H1 (cell line): ENCODE results near the gene NDUFA13. TPM values are rescaled to one million over a fixed set of nuclear protein-coding genes. Genes with fewer than 3 reads are reported as not detected.
"Not testable (repeated sequence)": the region's sequence is repeated elsewhere in the genome, so short reads cannot be mapped to it uniquely, and the experiment has no call there.

Experiments
- CTCF ChIA-PET: fragments of 300-600 bp; sonication (Branson Sonifier 250); formaldehyde crosslinking; loops from one replicate; lab custom pipeline; 2021; ENCODE audit not compliant: partially characterized antibody; lab: Charles Lee
- POLR2A ChIA-PET: fragments of 300-600 bp; sonication (Branson Sonifier 250); formaldehyde crosslinking; loops from one replicate; lab custom pipeline; 2021; ENCODE audit warnings: inconsistent platforms; ENCODE audit not compliant: partially characterized antibody; lab: Charles Lee
- DNase-seq, 2 experiments: peaks; one replicate each; pipeline versions ENCODE4 v3.0.0 to v3.0.0-alpha.2; 2010 to 2022; ENCODE audit warnings: low spot score in 2 of 2, low read depth in 1 of 2, mixed read lengths in 1 of 2
- FAIRE-seq: peaks from 2 replicates; lab custom pipeline; 2011; peaks lifted over from hg19 to GRCh38; lab: Jason Lieb, UNC
- H2AFZ ChIP-seq: 2 replicates; pipeline ENCODE4 v1.8.1; 2012; ENCODE audit warnings: low read length, inconsistent platforms
- H2AK5ac ChIP-seq: 2 replicates; pipeline ENCODE4 v1.6.1; 2013; ENCODE audit warnings: low read depth, low read length
- H2BK120ac ChIP-seq: replicated peaks from 2 replicates; pipeline ENCODE3; 2013; ENCODE audit warnings: low read depth, low read length, inconsistent platforms
- H2BK12ac ChIP-seq: 2 replicates; pipeline ENCODE4 v1.6.1; 2013; ENCODE audit warnings: low read depth, low read length
- H2BK15ac ChIP-seq: 2 replicates; pipeline ENCODE4 v1.6.1; 2013; ENCODE audit warnings: low read length
- H2BK20ac ChIP-seq: 2 replicates; pipeline ENCODE4 v1.6.1; 2013; ENCODE audit warnings: low read length
- H2BK5ac ChIP-seq: 2 replicates; pipeline ENCODE4 v1.6.1; 2013; ENCODE audit warnings: low read depth, low read length
- H3K14ac ChIP-seq: 2 replicates; pipeline ENCODE4 v1.6.1; 2013; ENCODE audit warnings: inconsistent platforms; ENCODE audit not compliant: insufficient read length
- H3K18ac ChIP-seq: 2 replicates; pipeline ENCODE4 v1.6.1; 2013; ENCODE audit warnings: low read length; ENCODE audit errors: extremely low read depth
- H3K23ac ChIP-seq: 2 replicates; pipeline ENCODE4 v1.6.1; 2013; ENCODE audit warnings: inconsistent platforms; ENCODE audit not compliant: insufficient read length
- H3K23me2 ChIP-seq: 2 replicates; pipeline ENCODE4 v1.6.1; 2013; ENCODE audit warnings: low read depth, low read length
- H3K27ac ChIP-seq: 2 replicates; pipeline ENCODE4 v1.6.1; 2011; ENCODE audit warnings: low read depth, low read length, inconsistent platforms
- H3K27me3 ChIP-seq, 4 experiments: replicated peaks in 1 of 4; 1 replicate in 1 of 4; 2 replicates in 3 of 4; pipeline versions ENCODE4 v1.6.1 to v1.8.1; 2011 to 2013; ENCODE audit warnings: low read length in 3 of 4, mild to moderate bottlenecking in 3 of 4, inconsistent platforms in 2 of 4, mixed read lengths in 2 of 4, moderate library complexity in 1 of 4; ENCODE audit not compliant: control insufficient read depth in 3 of 4, insufficient read depth in 3 of 4; ENCODE audit errors: extremely low read depth in 1 of 4
- H3K36me3 ChIP-seq, 4 experiments: 2 replicates each; pipeline versions ENCODE4 v1.6.1 to v1.8.1; 2011 to 2013; ENCODE audit warnings: mild to moderate bottlenecking in 4 of 4, low read length in 3 of 4, moderate library complexity in 2 of 4, control low read depth in 1 of 4, inconsistent platforms in 1 of 4; ENCODE audit not compliant: insufficient read depth in 4 of 4, control insufficient read depth in 2 of 4
- H3K4ac ChIP-seq: replicated peaks from 2 replicates; pipeline ENCODE3; 2013; ENCODE audit warnings: low read length, low read depth, mixed read lengths, inconsistent platforms; ENCODE audit not compliant: insufficient read length
- H3K4me1 ChIP-seq, 4 experiments: replicated peaks in 1 of 4; 1 replicate in 1 of 4; 2 replicates in 3 of 4; pipeline versions ENCODE4 v1.6.1 to v1.8.1; 2011 to 2013; ENCODE audit warnings: low read length in 3 of 4, inconsistent platforms in 2 of 4, mixed read lengths in 1 of 4; ENCODE audit not compliant: insufficient read depth in 4 of 4, control insufficient read depth in 3 of 4
- H3K4me2 ChIP-seq, 2 experiments: 2 replicates each; pipeline versions ENCODE4 v1.6.1 to v1.8.1; 2011 to 2013; ENCODE audit warnings: low read depth in 2 of 2, low read length in 2 of 2, control low read depth in 1 of 2, inconsistent platforms in 1 of 2, mild to moderate bottlenecking in 1 of 2; ENCODE audit not compliant: insufficient read depth in 1 of 2
- H3K4me3 ChIP-seq, 4 experiments: fragments of 200-600, 300-600 bp in 1 of 4; sonication (generic), shearing (Covaris generic), sonication (Bioruptor Twin) in 1 of 4; 2 replicates each; pipeline versions ENCODE4 v1.5.1 to v1.8.1; 2011 to 2016; ENCODE audit warnings: low read length in 4 of 4, low read depth in 3 of 4, control low read depth in 2 of 4, inconsistent platforms in 2 of 4, mild to moderate bottlenecking in 2 of 4, mixed read lengths in 1 of 4, moderate library complexity in 1 of 4; ENCODE audit not compliant: insufficient read depth in 2 of 4; ENCODE audit errors: extremely low read depth in 1 of 4
- H3K56ac ChIP-seq: replicated peaks from 2 replicates; pipeline ENCODE3; 2013; ENCODE audit warnings: low read depth, mild to moderate bottlenecking, mixed read lengths, low read length, inconsistent platforms; ENCODE audit not compliant: insufficient read length
- H3K79me1 ChIP-seq: 2 replicates; pipeline ENCODE4 v1.6.1; 2013; ENCODE audit warnings: low read depth, low read length, control low read depth
- H3K79me2 ChIP-seq, 2 experiments: 2 replicates each; pipeline versions ENCODE4 v1.6.1 to v1.8.1; 2012 to 2013; ENCODE audit warnings: low read length in 2 of 2, mild to moderate bottlenecking in 2 of 2, inconsistent platforms in 1 of 2; ENCODE audit not compliant: insufficient read depth in 2 of 2, control insufficient read depth in 1 of 2
- H3K9ac ChIP-seq, 4 experiments: replicated peaks in 1 of 4; 1 replicate in 1 of 4; 2 replicates in 3 of 4; pipeline versions ENCODE4 v1.6.1 to v1.8.1; 2011 to 2013; ENCODE audit warnings: low read depth in 3 of 4, low read length in 3 of 4, control low read depth in 2 of 4, mild to moderate bottlenecking in 2 of 4, moderate library complexity in 2 of 4, inconsistent platforms in 1 of 4; ENCODE audit errors: extremely low read depth in 1 of 4
- H3K9me3 ChIP-seq, 2 experiments: 2 replicates each; pipeline versions ENCODE4 v1.6.1 to v1.8.1; 2012 to 2013; ENCODE audit warnings: mild to moderate bottlenecking in 2 of 2, moderate library complexity in 2 of 2, control low read depth in 1 of 2, inconsistent platforms in 1 of 2, low read depth in 1 of 2, low read length in 1 of 2, mixed read lengths in 1 of 2; ENCODE audit not compliant: insufficient read depth in 2 of 2
- H4K20me1 ChIP-seq, 2 experiments: replicated peaks in 1 of 2; 2 replicates each; pipeline versions ENCODE3 to v1.8.1; 2011 to 2013; ENCODE audit warnings: inconsistent platforms in 2 of 2, low read length in 2 of 2, mild to moderate bottlenecking in 1 of 2; ENCODE audit not compliant: insufficient read depth in 2 of 2, control insufficient read depth in 1 of 2
- H4K5ac ChIP-seq: 2 replicates; pipeline ENCODE4 v1.6.1; 2013; ENCODE audit warnings: low read length, low read depth, mixed read lengths, inconsistent platforms; ENCODE audit not compliant: insufficient read length
- H4K8ac ChIP-seq: 2 replicates; pipeline ENCODE4 v1.8.0; 2013; ENCODE audit warnings: mild to moderate bottlenecking, moderate library complexity, low read length, inconsistent platforms; ENCODE audit not compliant: insufficient read depth; ENCODE audit errors: extremely low read depth
- H4K91ac ChIP-seq: replicated peaks from 2 replicates; pipeline ENCODE3; 2013; ENCODE audit warnings: low read length, mixed read lengths, inconsistent platforms; ENCODE audit not compliant: insufficient read length
- WGBS, 2 experiments: shearing (Covaris generic) in 1 of 2; methylation state at CpG; one replicate each; pipeline versions ENCODE4 v1.1.6 to v1.1.7; 2013 to 2015; ENCODE audit warnings: low lambda C conversion rate in 2 of 2, mixed read lengths in 2 of 2, inconsistent platforms in 1 of 2, low coverage in 1 of 2, missing lambda C conversion rate in 1 of 2; ENCODE audit not compliant: insufficient replicate concordance in 2 of 2, insufficient coverage in 1 of 2, insufficient read length in 1 of 2; ENCODE audit errors: extremely low coverage in 1 of 2, missing lambda C conversion rate in 1 of 2; 5-methylcytosine and 5-hydroxymethylcytosine counted together
- polyA plus RNA-seq, 7 experiments: library from polyadenylated mRNA; depleted of rRNA in 3 of 7; stranded (reverse) in 5 of 7; unstranded in 2 of 7; fragments of >200 nt in 5 of 7; fragments of 200-250 nt in 2 of 7; gene quantifications; 1 replicate in 5 of 7; 2 replicates in 1 of 7; 4 replicates in 1 of 7; pipeline versions ENCODE4 v1.2.1 to v1.2.3, GENCODE V29; 2011 to 2013; ENCODE audit warnings: missing spikeins in 2 of 7, mixed read lengths in 2 of 7
- total RNA-seq: library from RNA; stranded (reverse); fragmentation: NEBNext Ultra II Directional; extraction: Animal tissue kit (Norgen Biotek cat#: 25700); gene quantifications from 2 replicates; pipeline ENCODE4 v1.2.1, GENCODE V29; 2021

The NDUFA13 gene
- total and polyA plus RNA-seq, 2 of the 8 experiments (the other 6 are each of a cell fraction or from before 2014, with no cell fraction given): 413 to 1,105 TPM

GRCh38 chr19:19472106-19472505 is 43.9 kb upstream of the NDUFA13 start:
- Histone ChIP-seq H3K79me1 (peaks cover 26% of the 10 kb centered on the region), H3K4me1 (peaks cover 12 to 17% (median 17%) of the 10 kb centered on the region in 4 experiments), H3K36me3 (peaks cover 0 to 17% (median 8%) of the 10 kb centered on the region in 4 experiments; a peak in 6 of 8 replicates), H4K20me1 (peaks cover 26 to 36% of the 10 kb centered on the region in 2 experiments), H3K79me2 (peaks cover 2 to 87% of the 10 kb centered on the region in 2 experiments; a peak in 3 of 4 replicates)
- H2BK20ac ChIP-seq, H3K23me2 ChIP-seq, H2BK12ac ChIP-seq, H3K9me3 ChIP-seq, H2BK120ac ChIP-seq, FAIRE-seq, H3K27ac ChIP-seq, H3K56ac ChIP-seq, H4K8ac ChIP-seq, H3K23ac ChIP-seq, H2AK5ac ChIP-seq, H4K5ac ChIP-seq, H4K91ac ChIP-seq, H3K27me3 ChIP-seq, H2BK5ac ChIP-seq, DNase-seq, H3K9ac ChIP-seq, H2BK15ac ChIP-seq, H3K4ac ChIP-seq, H3K4me2 ChIP-seq, H2AFZ ChIP-seq, H3K4me3 ChIP-seq, H3K14ac ChIP-seq, H3K18ac ChIP-seq: not testable (repeated sequence)
- CTCF ChIA-PET: interaction anchor here (1.0 to 1.6 kb wide), 4 partner anchors 15 to 103 kb away, joined by 3 to 5 read pairs (median 4); no protein-coding TSS in a partner anchor
- POLR2A ChIA-PET: interaction anchor here (1.1 kb wide), 1 partner anchor 15 kb away, joined by 3 read pairs; no protein-coding TSS in a partner anchor
- WGBS, 2 experiments: 95% methylated on average over 4 of the region's 5 CpGs; no CpG with 5 or more reads in 1 of the 2 experiments
